ENCODE data around the gene ZMIZ1.

The ZMIZ1 gene

DNA sequence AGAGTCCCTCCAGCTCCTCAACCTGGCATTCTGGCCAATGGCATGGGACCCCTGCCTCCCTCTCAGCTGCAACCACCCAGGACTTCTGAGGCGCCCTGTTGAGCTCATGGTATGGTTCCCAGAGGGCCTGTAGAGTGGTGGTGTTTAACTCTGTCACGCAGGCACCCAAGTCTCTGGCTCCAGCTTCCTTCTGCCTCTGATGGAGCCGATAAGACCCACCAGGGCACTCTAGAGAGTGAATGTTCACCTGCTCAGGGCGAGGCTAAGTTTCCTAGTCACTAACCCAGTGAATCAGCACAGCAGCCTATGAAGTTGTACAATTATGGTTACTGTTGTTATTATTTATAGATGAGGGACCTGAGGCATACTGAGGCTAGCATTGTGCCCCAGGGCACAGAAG is 120.4 kb downstream of the ZMIZ1 start:
- TF ChIP-seq, protein P1, sequence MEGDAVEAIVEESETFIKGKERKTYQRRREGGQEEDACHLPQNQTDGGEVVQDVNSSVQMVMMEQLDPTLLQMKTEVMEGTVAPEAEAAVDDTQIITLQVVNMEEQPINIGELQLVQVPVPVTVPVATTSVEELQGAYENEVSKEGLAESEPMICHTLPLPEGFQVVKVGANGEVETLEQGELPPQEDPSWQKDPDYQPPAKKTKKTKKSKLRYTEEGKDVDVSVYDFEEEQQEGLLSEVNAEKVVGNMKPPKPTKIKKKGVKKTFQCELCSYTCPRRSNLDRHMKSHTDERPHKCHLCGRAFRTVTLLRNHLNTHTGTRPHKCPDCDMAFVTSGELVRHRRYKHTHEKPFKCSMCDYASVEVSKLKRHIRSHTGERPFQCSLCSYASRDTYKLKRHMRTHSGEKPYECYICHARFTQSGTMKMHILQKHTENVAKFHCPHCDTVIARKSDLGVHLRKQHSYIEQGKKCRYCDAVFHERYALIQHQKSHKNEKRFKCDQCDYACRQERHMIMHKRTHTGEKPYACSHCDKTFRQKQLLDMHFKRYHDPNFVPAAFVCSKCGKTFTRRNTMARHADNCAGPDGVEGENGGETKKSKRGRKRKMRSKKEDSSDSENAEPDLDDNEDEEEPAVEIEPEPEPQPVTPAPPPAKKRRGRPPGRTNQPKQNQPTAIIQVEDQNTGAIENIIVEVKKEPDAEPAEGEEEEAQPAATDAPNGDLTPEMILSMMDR (IDR thresholded peaks at IDR 0.05; ENCODE audit: low read depth, low read length, missing control alignments), result no peak
- in situ Hi-C loops (cut with HindIII; ENCODE audit: low pct_ligation_motif_present, low sequenced_read_pairs), result no loop called here
- DNase-seq, result no peak
- Histone ChIP-seq H3K27me3 (replicated peaks) (no peaks in the 10 kb centered on the region), H3K4me3 (ENCODE audit: low read depth, low read length) (no peak overlapping the region), H3K27ac (no peak overlapping the region), H3K36me3 (replicated peaks) (peaks cover 2% of the 10 kb centered on the region)

DNA sequence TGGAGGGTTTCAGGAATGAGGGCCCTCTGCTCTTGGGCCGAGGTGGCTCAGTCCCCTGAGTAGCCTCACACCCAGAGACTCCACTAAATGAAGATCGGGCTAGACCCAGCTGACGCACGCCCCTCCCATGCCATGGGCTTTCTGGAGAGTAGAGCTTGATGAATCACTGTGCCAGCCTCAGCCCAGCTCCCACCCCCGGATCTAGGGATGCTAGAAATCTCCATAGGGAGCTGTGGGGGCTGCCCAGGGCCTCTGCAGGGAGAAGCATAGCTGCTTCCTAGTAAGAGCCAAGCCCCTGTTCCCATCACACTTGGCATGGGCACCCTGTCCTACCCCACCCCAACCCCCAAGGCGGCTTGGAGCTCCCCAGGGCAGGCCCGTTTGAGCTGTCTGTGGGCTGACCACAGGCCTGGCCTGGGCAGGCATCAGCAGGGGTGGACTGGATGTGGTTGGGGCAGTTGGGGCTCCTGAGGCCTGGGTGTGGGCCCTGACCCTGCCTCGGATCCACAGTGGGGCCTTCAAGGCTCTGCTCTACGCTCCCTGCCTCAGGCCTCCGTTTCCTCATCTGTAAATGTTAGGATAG is 121.2 kb downstream of the ZMIZ1 start:
- TF ChIP-seq, protein P1 (IDR thresholded peaks at IDR 0.05; ENCODE audit: low read depth, low read length, missing control alignments), result no peak
- DNase-seq, result no peak
- Histone ChIP-seq H3K36me3 (replicated peaks) (peaks cover 2% of the 10 kb centered on the region), H3K4me3 (ENCODE audit: low read depth, low read length) (no peak overlapping the region), H3K27ac (no peak overlapping the region), H3K27me3 (replicated peaks) (no peaks in the 10 kb centered on the region)
- in situ Hi-C loops (cut with HindIII; ENCODE audit: low pct_ligation_motif_present, low sequenced_read_pairs), result loop anchor here (5.0 kb wide), 1 partner anchor 53 kb away; no protein-coding TSS in a partner anchor

DNA sequence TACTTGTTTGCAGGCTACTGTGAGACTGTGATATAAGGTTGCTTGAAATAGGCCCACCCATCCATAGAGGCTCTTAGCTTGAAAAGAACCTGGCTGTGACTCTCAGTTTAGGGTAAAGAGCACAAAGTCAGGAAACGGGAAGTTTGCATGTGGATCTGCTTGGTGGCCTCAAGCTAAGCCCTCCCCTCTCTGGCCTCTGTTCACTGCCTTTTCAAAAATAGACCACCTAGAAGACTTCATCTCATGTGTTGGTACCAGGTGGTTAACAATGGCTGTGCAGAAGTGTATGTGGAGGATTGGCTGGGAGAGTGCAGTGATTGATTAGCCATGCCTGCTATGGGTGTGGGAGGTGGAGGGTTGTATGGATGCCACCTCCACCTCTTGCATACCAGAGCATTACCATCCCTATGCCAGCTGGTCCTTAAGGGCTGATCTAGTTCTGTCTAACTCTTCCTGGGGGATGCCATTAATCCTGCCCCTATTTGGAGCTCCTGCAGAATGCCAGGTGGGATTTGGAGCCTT is 122.0 kb downstream of the ZMIZ1 start:
- no peak overlapping the region for H3K4me3 ChIP-seq (ENCODE audit: low read depth, low read length)
- no peaks in the 10 kb centered on the region for H3K27me3 ChIP-seq (replicated peaks)
- TF ChIP-seq, protein P1 (IDR thresholded peaks at IDR 0.05; ENCODE audit: low read depth, low read length, missing control alignments), result no peak
- H3K27ac ChIP-seq, result no peak overlapping the region
- DNase-seq, result no peak
- in situ Hi-C loops (cut with HindIII; ENCODE audit: low pct_ligation_motif_present, low sequenced_read_pairs), result loop anchor here (5.0 kb wide), 1 partner anchor 54 kb away; no protein-coding TSS in a partner anchor
- peaks cover 2% of the 10 kb centered on the region for H3K36me3 ChIP-seq (replicated peaks)

DNA sequence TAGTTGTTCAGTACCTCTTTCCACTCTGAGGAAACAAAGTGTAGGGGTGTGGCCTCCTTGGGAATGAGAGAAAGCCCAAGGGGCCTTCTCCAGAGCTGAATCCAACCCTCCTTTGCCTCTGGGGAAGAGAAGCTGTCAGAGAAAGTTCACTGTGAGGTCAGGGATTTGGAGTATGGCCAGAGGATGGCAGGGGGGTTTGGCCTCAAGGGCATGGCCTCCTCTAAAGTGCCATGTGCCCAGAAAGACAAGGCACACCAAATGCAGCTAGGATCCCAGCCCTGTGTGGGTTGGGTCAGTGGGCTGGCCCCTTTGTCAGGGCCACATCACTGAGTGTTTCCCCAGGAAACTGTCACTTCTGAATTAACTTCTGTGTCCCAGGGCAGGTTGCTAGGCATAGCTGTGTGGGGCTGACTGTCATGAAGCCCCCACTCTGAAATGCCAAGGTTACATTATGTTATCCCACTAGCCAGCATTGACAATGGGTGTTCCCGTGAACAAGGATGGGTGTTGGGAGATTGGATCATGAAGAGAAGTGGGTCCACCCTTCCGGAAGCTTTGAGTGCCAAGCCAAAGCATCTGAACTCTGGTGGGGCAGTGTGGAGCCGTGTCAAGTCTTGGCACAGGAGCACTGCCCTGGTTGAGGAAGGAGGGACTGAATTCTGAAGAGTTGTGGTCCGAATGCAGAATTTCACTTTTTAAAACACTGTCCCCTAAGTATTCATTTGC is 123.3 kb downstream of the ZMIZ1 start:
- Histone ChIP-seq H3K36me3 (replicated peaks) (peaks cover 2% of the 10 kb centered on the region), H3K27me3 (replicated peaks) (no peaks in the 10 kb centered on the region), H3K4me3 (ENCODE audit: low read depth, low read length) (no peak overlapping the region), H3K27ac (no peak overlapping the region)
- TF ChIP-seq, protein P1 (IDR thresholded peaks at IDR 0.05; ENCODE audit: low read depth, low read length, missing control alignments), result no peak
- in situ Hi-C loops (cut with HindIII; ENCODE audit: low pct_ligation_motif_present, low sequenced_read_pairs), result loop anchor here (5.0 kb wide), 1 partner anchor 55 kb away; no protein-coding TSS in a partner anchor
- DNase-seq, result no peak

DNA sequence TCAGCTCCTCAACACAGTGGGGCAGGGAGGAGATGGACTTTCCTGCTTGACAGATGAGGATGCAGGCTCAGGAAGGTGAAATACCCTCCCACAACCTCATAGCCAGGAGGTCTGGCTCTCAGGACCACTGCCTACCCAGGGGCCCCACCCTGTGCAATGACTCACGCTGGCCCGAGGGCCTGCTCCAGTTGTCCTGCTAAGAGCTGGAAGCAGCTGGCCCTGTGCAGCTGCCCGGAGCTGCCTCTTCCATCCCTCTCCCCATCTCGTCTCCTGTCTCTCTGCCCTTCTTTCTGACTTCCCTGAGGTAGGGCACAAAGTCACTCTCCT is 123.9 kb downstream of the ZMIZ1 start:
- no peak for DNase-seq
- no peaks in the 10 kb centered on the region for H3K36me3 ChIP-seq (replicated peaks)
- in situ Hi-C loops (cut with HindIII; ENCODE audit: low pct_ligation_motif_present, low sequenced_read_pairs), result loop anchor here (5.0 kb wide), 1 partner anchor 55 kb away; no protein-coding TSS in a partner anchor
- TF ChIP-seq, protein P1 (IDR thresholded peaks at IDR 0.05; ENCODE audit: low read depth, low read length, missing control alignments), result no peak
- H3K27ac ChIP-seq, result no peak overlapping the region
- H3K27me3 ChIP-seq (replicated peaks), result no peaks in the 10 kb centered on the region
- H3K4me3 ChIP-seq (ENCODE audit: low read depth, low read length), result no peak overlapping the region

Measured in brain microvascular endothelial cell (primary cell).